Measurements from ENCODE around the gene ACTL7B.

DNA sequence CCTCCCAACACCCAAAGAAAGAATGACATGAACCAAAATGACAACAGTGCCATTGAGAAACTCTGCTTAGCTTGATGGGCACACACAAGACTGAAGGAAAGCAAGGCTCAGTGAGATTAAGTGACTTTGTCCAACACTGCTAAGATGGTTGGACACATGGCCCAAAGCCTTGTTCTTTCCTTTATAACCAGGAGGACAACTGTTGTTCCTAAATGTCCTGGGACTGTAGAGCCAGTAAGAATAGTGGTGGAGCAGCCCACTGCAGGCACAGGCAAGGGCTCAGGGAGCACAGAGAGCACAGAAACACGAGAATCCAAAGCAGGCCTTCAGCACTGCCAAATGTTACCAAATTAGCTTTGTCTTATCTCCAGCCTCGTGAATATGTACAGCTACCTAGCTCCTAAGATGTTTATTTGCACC lies 10.2 kb upstream of the ACTL7B start:
- TF ChIP-seq EP300 (IDR thresholded peaks at IDR 0.05; ENCODE audit: borderline replicate concordance): no peak
- no peak for TF ChIP-seq YY1 (IDR thresholded peaks at IDR 0.05; ENCODE audit: low read depth)
- TF ChIP-seq, protein P1, sequence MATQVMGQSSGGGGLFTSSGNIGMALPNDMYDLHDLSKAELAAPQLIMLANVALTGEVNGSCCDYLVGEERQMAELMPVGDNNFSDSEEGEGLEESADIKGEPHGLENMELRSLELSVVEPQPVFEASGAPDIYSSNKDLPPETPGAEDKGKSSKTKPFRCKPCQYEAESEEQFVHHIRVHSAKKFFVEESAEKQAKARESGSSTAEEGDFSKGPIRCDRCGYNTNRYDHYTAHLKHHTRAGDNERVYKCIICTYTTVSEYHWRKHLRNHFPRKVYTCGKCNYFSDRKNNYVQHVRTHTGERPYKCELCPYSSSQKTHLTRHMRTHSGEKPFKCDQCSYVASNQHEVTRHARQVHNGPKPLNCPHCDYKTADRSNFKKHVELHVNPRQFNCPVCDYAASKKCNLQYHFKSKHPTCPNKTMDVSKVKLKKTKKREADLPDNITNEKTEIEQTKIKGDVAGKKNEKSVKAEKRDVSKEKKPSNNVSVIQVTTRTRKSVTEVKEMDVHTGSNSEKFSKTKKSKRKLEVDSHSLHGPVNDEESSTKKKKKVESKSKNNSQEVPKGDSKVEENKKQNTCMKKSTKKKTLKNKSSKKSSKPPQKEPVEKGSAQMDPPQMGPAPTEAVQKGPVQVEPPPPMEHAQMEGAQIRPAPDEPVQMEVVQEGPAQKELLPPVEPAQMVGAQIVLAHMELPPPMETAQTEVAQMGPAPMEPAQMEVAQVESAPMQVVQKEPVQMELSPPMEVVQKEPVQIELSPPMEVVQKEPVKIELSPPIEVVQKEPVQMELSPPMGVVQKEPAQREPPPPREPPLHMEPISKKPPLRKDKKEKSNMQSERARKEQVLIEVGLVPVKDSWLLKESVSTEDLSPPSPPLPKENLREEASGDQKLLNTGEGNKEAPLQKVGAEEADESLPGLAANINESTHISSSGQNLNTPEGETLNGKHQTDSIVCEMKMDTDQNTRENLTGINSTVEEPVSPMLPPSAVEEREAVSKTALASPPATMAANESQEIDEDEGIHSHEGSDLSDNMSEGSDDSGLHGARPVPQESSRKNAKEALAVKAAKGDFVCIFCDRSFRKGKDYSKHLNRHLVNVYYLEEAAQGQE (IDR thresholded peaks at IDR 0.05; ENCODE audit: low read depth): no peak
- no peak for TF ChIP-seq RAD21 (IDR thresholded peaks at IDR 0.05; ENCODE audit: low read depth)
- TF ChIP-seq, protein P2, sequence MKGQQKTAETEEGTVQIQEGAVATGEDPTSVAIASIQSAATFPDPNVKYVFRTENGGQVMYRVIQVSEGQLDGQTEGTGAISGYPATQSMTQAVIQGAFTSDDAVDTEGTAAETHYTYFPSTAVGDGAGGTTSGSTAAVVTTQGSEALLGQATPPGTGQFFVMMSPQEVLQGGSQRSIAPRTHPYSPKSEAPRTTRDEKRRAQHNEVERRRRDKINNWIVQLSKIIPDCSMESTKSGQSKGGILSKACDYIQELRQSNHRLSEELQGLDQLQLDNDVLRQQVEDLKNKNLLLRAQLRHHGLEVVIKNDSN (IDR thresholded peaks at IDR 0.05): no peak
